Mesothelial cell of epicardium (in vitro differentiated cells): ENCODE data around the gene SORL1. TPM values are rescaled to one million over a fixed set of nuclear protein-coding genes. Genes with fewer than 3 reads are reported as not detected.

Experiments
- DNase-seq, 2 experiments: peaks; one replicate each; pipeline ENCODE4 v3.0.0; 2021; ENCODE audit warnings: low spot score in 2 of 2; ENCODE audit not compliant: unreplicated experiment in 2 of 2
- H3K27ac Mint-ChIP-seq: 2 replicates; pipeline ENCODE4 v1.8.0; 2021; ENCODE audit warnings: mixed read lengths
- H3K27me3 Mint-ChIP-seq: 2 replicates; pipeline ENCODE4 v1.8.0; 2021; ENCODE audit warnings: low read depth, mixed read lengths
- H3K36me3 Mint-ChIP-seq: 2 replicates; pipeline ENCODE4 v1.8.0; 2021; ENCODE audit warnings: mixed read lengths
- H3K4me1 Mint-ChIP-seq: 2 replicates; pipeline ENCODE4 v1.8.0; 2021; ENCODE audit warnings: mixed read lengths
- H3K4me3 Mint-ChIP-seq: 2 replicates; pipeline ENCODE4 v1.8.0; 2021; ENCODE audit warnings: mild to moderate bottlenecking, moderate library complexity, mixed read lengths
- H3K9me3 Mint-ChIP-seq: 2 replicates; pipeline ENCODE4 v1.8.0; 2021; ENCODE audit warnings: mixed read lengths
- total RNA-seq: library from RNA; stranded (reverse); gene quantifications from 3 replicates; pipeline ENCODE4 v1.2.1, GENCODE V29; 2021
- TF ChIP-seq, protein P1 (sequence below): fragments of 200-600 bp; sonication (generic); IDR thresholded peaks from one replicate; pipeline ENCODE4 v1.5.0; 2021; ENCODE audit warnings: antibody characterized with exemption; ENCODE audit not compliant: unreplicated experiment

SORL1 gene
- total RNA-seq, 1 donor from 2014 or later, result 32.8 TPM

DNA sequence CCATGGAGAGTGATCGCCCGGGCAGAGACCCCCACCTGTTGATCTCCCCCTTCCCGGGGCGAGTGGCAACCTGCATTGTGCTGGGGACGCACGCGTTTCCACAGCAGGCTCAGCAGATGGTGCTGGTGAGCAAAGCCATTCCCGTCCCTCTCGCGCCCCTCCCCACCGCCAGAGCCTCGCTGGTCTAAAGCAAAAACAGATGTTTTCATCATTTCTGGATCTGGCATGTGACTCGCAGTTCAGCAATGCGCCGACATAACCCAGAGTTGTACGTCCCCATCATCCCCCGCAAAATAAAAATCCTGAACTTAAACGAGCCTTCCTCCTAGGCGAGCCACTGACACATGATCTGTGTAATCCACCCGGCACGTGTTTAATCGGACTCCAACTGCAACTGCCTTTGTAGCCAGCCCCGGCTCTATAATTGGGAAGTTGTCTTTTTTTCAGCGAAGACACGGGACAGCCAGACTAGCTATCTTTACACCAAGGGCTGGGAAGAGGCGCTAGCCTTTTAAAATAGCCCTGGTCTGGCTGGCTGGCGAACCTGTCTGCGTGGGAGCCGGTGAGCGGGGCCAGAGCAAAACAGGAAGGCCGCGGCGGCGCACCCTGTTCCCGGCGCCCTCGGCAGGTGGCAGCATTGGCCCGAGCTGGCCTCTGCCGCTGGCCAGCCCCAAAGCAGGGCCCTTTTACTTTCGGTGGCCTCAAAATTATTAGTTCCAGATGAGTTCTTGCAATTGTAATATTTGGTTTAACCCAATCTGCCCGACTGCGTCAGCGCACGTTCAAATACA is 203.6 kb downstream of the SORL1 start:
- TF ChIP-seq, protein P1, sequence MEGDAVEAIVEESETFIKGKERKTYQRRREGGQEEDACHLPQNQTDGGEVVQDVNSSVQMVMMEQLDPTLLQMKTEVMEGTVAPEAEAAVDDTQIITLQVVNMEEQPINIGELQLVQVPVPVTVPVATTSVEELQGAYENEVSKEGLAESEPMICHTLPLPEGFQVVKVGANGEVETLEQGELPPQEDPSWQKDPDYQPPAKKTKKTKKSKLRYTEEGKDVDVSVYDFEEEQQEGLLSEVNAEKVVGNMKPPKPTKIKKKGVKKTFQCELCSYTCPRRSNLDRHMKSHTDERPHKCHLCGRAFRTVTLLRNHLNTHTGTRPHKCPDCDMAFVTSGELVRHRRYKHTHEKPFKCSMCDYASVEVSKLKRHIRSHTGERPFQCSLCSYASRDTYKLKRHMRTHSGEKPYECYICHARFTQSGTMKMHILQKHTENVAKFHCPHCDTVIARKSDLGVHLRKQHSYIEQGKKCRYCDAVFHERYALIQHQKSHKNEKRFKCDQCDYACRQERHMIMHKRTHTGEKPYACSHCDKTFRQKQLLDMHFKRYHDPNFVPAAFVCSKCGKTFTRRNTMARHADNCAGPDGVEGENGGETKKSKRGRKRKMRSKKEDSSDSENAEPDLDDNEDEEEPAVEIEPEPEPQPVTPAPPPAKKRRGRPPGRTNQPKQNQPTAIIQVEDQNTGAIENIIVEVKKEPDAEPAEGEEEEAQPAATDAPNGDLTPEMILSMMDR, result peak; percentile 80
- Mint-ChIP-seq H3K4me3 (peak overlapping the region; percentile 79), H3K27ac (peak overlapping the region; percentile 100), H3K4me1 (peaks cover 50% of the 10 kb centered on the region), H3K27me3 (no peaks in the 10 kb centered on the region), H3K36me3 (no peaks in the 10 kb centered on the region), H3K9me3 (peaks cover 14% of the 10 kb centered on the region)
- DNase-seq, result peak; percentile 81 to 93

DNA sequence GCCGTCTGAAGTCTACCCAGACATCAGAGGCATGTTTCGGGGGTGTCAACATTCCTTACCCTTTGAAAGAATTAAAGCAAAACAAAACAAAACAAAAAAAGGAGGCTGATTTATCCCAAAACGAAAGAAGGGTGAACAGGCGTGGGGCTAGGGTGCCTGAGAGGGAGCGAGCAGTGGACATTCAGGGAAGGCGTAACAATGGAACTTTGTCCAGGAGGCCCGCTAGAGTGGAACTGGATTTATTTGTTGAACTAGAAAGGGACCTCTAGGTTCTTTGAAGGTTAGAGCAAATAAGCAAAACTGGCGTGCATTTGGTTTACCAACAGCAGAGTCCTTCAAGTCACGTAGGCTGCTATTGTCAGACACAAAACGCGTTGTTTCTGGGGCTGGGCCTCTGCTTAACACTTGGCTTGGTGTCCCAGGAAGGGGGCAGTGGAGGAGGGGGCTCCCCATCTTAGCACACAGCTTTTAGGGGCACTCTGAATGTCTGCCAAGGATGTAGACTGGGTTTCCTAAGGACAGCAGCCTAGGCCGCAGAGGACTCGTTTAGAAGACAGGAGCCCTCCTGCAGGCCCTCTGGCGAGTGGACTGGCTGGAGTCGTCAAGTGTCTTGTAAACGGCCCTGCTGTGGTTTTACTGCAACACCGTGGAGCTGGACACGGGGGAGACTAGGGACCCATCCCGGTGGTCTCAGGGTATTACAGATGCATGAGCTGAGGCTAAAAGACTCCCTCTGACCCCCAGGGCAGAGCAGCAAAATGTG is 204.4 kb downstream of the SORL1 start:
- DNase-seq, result no peak
- no peaks in the 10 kb centered on the region for H3K27me3 Mint-ChIP-seq
- H3K4me3 Mint-ChIP-seq, result peak overlapping the region; percentile 79
- peak overlapping the region; percentile 100 for H3K27ac Mint-ChIP-seq
- TF ChIP-seq, protein P1, result no peak
- H3K36me3 Mint-ChIP-seq, result no peaks in the 10 kb centered on the region
- peaks cover 14% of the 10 kb centered on the region for H3K9me3 Mint-ChIP-seq
- H3K4me1 Mint-ChIP-seq, result peaks cover 50% of the 10 kb centered on the region

GRCh38 chr11:121657146-121657545 is 205.0 kb downstream of the SORL1 start:
- DNase-seq, result no peak
- TF ChIP-seq, protein P1, result no peak
- H3K9me3 Mint-ChIP-seq, result peaks cover 14% of the 10 kb centered on the region
- H3K27ac Mint-ChIP-seq, result peak overlapping the region; percentile 100
- H3K27me3 Mint-ChIP-seq, result no peaks in the 10 kb centered on the region
- H3K4me3 Mint-ChIP-seq, result no peak overlapping the region
- H3K4me1 Mint-ChIP-seq, result peaks cover 54% of the 10 kb centered on the region
- H3K36me3 Mint-ChIP-seq, result no peaks in the 10 kb centered on the region

- TF ChIP-seq, protein P1, result no peak
- Mint-ChIP-seq H3K4me1 (peaks cover 31% of the 10 kb centered on the region), H3K27me3 (no peaks in the 10 kb centered on the region), H3K4me3 (no peak overlapping the region), H3K36me3 (no peaks in the 10 kb centered on the region), H3K9me3 (peaks cover 14% of the 10 kb centered on the region), H3K27ac (no peak overlapping the region)
- DNase-seq, result no peak
Observed at GRCh38 chr11:121659811-121660210, 207.7 kb downstream of the SORL1 start.

GRCh38 chr11:121661880-121662486 is 209.9 kb downstream of the SORL1 start:
- TF ChIP-seq, protein P1, result no peak
- H3K4me1 Mint-ChIP-seq, result peaks cover 12% of the 10 kb centered on the region
- DNase-seq, result no peak
- no peak overlapping the region for H3K4me3 Mint-ChIP-seq
- no peak overlapping the region for H3K27ac Mint-ChIP-seq
- H3K9me3 Mint-ChIP-seq, result peaks cover 14% of the 10 kb centered on the region
- no peaks in the 10 kb centered on the region for H3K36me3 Mint-ChIP-seq
- H3K27me3 Mint-ChIP-seq, result no peaks in the 10 kb centered on the region
